COLO829 (cell line): ENCODE measurements around the gene ZNF587B.
"Not testable (repeated sequence)": the region's sequence is repeated elsewhere in the genome, so short reads cannot be mapped to it uniquely, and the experiment has no call there.

ENCODE experiments used
- DNase-seq: peaks from one replicate; pipeline ENCODE4 v3.0.0; 2012; ENCODE audit warnings: low spot score

Gene ZNF587B

DNA sequence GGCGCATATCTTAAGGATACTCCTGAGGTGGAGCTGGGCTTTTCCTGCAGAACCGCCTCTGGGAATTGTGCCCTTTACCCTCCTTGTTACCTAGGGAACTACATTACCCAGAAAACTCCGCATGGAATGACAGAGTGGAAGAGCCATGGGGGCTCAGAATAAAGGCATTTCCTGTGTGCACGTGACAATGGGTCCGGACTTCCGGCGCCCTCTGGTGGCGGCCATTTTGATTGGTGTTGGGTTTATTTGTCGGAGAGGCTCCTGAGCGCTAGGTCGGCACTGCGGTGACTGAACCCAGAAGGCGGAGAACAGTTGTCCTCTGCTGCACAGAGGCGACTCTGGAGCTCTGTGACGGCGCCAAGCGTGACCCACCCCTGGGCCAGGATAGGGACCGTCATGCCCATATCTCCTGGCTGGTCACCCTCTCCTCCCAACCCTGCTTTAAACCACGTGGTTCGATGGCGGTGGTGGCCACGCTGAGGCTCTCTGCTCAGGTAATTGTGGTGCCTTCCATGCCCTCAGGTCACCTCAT is at the start of gene ZNF587B:
ZNF587B (plus strand) TSS at position 229 of the 532 bp plus-strand sequence; CDS start at position 459, 230 bp downstream.
- DNase-seq: no peak

DNA sequence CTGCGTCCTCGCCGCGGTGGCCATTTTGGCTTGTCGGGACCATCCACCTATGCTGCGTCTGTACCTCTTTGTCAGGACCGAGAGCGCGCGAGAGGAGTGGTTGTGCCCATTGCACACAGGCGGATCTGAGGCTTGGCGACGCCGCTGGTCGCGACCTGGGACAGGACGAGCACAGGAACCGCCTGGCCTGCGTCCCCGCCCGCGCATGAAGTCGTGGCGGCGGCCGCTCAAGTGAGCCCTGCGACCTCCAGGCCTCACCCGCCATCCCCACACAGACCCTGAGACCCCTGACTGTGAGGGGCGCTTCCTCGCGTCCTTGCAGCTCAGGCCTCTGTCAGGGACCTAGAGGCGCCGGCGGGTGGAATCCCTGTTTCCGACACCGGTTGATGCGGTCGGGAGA is 43.8 kb upstream of the ZNF587B start:
- no peak for DNase-seq

DNA sequence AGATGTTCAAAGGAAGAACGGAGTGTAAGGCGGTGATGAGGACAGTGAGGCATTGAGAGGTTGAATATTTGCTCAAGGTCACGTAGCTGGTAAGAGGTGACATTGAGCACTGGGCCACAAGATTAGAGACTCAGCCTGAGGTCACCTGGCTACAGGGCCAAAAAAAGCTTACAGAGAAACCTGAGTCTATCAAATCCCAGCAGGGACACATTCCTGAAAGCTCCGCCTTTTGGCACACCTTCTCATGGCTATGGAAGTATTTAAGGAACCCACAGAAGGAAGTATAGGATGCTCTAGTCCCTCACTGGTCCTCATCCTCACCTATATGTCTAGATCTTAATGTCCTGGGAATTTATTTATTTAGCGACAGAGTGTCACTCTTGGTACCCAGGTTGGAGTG is 43.2 kb upstream of the ZNF587B start:
- DNase-seq: no peak

DNA sequence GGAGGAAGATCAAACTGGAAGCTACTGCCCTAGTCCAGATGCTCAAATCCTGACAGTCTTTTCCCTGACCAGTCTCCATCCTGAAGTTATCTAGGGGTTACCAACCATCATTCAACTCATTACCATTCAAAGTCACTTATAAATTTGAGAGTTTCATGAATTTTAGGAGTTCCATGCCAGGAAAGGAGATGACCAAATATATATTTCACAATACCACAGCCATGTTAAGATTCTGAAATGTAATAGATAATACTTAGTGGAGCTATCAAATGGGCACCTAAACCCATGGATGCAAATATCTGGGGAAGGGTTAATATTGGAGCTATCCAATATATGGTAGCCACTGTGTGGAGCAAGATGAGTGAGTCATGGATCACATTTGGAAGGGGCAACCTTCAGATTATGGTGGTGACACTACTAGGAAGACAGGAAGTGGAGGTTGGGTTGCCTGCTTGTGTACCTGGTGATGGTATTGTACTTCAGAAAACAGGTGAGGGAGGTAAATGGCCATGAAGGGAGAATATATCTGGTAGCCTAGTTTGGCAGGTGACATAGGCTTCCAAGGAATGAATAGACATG is 41.9 kb upstream of the ZNF587B start:
- no peak for DNase-seq

DNA sequence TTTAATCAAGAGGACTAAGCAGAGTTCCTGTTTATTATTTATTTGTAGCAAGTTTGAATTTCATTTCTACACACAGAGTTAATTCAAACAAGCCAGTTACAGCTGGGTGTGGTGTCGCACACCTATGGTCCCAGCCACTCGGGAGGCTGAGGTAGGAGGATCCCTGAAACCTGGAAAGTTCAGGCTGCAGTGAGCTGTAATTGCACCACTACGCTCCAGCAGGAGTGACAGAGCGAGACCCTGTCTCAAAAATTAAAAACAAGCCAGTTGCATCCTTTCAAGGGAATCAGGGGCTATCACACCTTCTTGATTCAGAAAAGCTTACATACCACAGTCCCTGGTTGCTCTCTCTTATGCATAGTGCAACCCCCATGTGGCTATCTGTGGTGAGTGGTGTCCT is 40.8 kb upstream of the ZNF587B start:
- no peak for DNase-seq

DNA sequence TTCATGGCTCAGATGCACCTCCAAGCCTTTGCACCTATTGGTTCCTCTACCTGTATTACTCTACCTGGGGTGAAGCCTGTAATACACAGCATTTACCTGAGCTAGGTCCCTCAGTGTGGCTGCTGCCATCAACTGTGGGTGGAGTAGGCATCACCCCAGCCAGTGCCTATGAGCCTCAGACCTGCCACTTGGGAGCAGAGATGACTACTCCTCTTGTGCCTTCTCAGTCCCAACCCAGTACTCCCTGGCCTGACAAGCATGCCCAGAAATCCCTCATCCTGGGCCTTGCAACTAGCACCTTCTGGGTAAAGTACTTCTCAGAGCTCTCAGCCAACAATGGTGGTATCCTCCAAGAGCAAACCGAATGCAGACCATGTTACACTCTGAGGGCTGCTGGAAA is 33.5 kb upstream of the ZNF587B start:
- not testable (repeated sequence) for DNase-seq

DNA sequence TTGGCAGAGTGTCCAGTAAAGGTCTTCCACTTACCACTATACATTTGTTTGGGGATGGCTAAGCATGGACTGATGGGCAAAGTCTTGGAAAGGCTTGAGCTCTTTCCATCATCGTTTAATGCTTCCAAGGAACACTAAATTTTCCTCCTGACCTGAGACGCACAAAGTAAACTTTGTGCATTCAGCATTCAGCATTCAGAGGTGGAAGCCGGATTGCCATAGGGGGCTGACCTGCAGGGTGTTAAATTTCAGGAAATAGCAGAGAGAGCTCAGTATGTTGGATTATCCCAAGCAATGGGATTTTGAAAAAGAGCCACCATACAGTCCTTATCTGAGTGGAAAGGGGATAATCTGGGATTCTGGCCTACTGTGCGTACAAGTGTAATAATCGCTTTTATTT is 29.4 kb upstream of the ZNF587B start:
- no peak for DNase-seq

DNA sequence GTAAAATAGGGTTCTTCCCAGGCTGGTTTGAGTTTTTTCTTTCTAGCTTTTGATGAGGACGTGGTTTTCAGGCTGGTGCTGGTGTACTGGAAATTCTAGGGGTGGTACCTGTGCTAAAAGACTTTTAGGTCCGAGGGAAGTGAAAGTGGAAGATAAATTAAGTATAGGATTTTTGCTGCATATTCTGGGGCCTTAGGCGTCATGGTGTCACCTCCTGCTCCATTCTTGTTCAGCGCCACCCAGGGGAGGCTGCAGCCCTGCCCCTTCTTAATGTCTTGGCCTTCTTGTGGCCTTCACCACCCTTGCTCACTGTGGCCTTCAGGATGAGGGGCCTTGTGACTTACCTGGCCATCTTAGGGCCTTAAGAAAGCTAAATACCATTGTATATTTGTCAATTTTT is 27.8 kb upstream of the ZNF587B start:
- DNase-seq: no peak

DNA sequence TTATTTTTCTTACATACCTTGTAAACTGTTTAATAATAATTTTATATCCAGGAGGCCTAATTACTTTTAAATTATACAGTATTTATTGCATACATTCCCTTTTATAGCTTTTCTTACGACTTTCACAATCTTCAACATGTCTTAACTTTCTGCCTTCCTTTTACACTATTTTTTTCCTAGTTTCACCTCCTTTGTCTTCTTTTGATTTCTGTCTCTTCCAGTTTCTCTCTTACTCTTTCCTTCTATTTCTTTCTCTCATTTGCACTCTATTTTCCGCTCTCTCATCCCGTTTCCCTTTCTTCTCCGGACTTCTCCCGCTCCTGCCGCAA is 26.9 kb upstream of the ZNF587B start:
- DNase-seq: no peak

DNA sequence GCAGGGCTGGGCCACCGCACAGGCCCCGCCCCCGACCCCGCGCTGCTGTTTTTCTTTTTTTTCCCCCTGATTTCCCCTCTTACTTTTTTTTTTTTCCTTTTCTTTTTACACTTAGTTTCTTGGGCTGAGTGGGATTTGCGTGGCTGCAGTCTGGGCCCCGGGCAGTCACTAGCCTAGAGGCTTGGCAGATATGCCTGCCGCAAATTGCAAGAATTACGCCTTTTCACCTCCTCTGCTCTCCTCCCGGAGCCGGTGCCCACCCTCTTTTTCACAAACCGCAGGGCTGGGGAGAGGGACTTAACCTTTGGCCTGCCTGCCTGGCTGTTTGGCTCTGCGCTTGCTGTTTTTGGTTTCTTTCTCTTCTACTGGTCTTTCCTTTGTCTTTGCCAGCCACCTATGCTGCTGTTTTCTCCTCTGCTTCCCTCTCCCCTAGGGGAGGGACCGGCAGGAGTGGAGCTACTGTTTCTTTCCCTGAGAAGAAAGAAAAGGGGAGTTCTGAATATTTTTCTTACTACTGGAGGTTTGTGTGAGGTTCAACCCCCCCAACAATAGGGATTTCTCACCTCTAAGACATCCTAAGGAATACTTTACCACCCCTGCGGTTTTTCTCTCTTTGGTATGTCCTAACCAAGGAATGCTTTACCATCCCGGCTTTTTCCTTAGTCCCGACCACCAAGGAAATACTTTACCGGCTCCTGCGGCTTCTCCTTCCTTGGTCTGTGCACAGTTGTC is 26.3 kb upstream of the ZNF587B start:
- DNase-seq: no peak

DNA sequence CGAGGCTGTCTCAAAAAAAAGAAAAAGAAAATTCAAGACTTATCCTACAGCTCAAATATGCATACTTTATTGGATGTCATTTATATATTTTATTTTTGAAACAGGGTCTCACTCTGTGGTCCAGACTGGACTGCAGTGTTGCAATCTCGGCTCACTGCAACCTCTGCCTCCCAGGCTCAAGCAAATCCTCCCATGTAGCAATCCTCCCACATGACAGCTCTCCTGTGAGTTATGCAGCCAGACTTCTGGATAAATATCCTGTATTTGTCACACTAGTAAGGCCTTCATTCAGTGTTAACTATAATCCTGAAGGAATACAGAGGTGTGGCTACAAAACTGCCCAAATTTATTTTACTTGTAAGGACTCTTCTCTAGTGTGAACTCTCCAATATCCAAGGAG is 22.6 kb upstream of the ZNF587B start:
- DNase-seq: no peak

DNA sequence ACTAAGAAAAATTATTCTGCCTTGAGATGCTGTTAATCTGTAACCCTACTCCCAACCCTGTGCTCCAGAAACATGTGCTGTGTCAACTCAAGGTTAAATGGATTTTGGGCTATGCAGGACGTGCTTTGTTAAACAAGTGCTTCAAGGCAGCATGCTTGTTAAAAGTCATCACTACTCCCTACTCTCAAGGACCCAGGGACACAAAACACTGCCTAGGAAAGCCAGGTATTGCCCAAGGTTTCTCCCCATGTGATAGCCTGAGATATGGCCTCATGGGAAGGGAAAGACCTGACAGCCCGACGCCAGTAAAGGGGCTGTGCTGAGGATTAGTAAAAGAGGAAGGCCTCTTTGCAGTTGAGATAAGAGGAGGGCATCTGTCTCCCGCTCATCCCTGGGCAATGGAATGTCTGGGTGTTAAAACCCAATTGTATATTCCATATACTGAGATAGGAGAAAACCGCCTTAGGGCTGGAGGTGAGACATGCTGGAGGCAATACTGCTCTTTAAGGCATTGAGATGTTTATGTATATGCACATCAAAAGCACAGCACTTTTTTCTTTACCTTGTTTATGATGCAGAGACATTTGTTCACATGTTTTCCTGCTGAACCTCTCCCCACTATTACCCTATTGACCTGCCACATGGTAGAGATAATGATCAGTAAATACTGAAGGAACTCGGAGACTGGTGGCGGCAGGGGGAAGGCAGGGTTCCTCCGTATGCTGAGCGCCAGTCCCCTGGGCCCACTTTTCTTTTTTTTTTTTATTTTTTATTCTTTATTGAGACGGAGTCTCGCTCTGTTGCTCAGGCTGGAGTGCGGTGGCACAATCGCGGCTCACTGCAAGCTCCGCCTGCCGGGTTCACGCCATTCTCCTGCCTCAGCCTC is 19.4 kb upstream of the ZNF587B start:
- DNase-seq: not testable (repeated sequence)

DNA sequence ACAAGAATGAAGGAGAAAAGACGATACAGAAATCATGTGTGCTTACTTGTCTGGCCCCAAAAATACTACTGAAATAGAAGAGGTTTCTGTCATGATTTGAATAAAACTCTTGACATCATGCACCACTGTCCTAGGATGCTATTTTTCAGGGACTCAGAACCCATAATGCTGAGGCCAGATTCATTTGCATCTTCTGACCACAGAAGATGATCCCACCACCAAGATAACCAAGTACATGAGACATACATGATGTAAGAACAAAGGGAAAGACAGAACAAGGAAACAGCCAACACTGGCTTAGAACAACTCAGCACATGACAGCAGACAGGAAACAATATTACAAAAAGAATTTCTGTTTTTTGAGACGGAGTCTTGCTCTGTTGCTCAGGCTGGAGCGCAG is 17.9 kb upstream of the ZNF587B start:
- no peak for DNase-seq

DNA sequence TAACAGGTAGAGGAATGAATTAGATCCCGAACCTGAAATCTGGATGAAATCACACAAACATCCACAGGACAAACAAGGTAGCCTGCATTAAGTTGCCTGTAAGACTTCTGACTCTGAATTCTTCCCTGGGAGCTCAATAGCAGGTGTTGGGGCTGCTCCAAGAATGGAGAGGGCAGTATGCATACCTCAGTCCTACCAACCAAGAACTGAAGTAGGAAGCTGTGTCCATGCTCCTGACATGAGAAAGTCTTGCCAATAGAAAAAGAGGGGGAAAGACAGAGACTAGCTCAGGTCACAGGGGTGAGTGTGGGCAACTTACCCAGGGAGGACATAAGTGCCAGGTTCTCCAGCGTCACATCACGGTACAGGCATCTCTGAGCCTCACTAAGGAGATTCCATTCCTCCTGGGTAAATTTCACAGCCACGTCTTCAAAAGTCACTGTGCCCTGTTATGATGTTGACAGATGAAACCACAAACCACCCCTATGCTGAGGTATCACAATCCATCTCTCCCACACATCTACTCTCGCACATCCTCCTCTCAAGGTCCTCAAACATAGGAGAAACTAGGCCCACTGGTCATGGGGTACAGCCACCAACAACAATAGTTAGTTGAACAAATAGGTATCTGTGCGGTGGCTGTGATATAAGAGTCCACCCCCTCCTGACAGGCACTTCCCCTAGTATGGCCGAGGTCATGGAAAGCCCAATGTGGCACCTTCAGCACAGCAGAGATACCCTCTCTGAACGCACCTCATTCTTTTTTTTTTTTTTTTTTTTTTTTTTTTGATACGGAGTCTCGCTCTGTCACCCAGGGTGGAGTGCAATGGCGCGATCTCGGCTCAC is 16.9 kb upstream of the ZNF587B start:
- DNase-seq: not testable (repeated sequence)

DNA sequence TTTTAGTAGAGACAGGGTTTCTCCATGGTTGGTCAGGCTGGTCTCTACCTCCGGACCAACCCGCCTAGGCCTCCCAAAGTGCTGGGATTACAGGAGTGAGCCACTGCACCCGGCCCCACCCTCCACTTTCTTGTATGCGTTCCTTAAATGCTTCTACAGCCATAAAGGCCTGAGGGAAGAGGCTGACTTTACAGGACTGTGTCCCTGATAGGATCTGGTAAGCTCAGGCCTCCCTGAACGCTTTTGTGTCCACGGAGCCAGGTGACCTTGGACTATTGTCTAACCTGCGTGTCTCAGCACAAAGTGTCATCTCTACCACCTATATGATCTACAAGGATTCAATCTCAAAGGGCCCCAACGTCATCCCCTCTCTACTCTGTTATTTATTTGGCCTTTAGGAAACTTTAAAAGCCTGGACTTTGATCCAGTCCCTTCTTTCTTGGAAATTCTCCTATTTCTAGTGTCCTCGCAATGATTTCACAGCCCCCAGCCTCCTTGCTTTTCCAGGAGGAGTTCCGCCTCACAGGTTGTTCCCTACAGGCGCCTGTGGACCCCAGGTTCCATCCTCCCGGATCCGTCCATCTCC is 16.1 kb upstream of the ZNF587B start:
- no peak for DNase-seq

DNA sequence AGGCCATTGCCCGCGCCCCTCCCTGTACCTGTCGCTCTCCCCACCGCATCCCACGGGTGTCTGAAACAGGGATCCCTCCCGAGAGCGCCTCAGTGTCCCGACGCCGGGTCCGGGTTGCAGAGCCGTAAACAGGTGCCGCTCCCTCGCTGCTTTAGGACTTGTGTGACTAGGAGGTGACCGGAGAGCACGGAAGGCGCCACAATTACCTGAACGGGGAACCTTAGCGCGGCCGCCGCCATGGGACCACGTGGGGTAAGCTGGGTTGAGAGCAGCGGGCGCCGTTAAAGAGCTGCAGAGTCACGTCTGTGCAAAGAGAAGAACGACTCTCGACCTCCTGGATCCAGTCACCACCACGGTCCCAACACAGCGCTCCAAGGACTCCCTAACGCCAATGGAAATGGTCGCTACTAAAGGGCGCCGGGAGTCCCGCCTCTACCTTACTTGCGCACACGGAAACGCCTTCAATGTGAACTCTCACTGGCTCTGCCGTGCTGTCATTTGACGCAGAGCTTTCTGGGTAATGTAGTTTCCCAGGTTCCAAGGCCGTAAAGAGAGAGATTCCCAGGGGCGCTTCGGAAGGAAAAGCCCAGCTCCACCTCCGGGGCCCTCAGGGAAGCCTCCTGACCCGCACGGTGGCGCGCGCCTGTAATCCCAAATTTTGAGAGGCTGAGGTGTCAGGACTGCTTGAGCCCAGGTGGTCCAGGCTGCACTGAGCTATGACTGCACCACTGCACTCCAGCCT is 15.4 kb upstream of the ZNF587B start, which contains the start of gene ZNF552:
ZNF552 (minus strand) TSS at position 409 of the 742 bp plus-strand sequence; CDS start at position 239, 170 bp downstream.
- DNase-seq: peak; percentile 74

DNA sequence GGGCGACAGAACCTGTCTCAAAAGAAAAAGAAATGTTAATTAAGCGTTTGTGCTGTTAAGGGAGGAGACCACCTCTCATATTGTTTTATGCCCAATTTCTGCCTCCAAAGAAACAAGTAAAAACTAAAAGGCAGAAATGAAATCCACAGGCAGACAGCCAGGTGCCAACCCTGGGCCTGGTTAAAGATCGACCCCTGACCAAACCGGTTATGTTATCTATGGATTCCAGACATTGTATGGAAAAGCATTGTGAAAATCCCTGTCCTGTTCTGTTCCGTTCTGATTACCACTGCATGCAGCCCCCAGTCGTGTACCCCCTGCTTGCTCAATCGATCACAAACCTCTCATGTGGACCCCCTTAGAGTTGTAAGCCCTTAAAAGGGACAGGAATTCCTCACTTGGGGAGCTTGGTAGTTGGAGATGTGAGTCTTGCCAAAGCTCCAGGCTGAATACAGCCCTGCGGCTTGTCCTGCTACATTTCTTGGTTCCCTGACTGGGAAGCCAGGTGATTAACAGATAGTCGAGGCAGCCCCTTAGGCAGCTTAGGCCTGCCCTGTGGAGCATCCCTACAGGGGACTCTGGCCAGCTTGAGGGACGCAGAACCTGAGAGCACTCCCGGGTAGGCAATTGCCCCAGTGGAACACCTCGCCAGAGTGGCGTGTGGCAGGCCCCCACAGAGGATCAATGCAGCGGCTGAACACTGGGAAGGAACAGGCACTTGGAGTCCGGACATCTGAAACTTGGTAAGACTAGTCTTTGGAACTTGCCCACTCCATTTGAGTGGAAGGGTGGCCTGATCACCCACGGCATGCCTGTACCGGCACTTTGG is 14.6 kb upstream of the ZNF587B start:
- no peak for DNase-seq

DNA sequence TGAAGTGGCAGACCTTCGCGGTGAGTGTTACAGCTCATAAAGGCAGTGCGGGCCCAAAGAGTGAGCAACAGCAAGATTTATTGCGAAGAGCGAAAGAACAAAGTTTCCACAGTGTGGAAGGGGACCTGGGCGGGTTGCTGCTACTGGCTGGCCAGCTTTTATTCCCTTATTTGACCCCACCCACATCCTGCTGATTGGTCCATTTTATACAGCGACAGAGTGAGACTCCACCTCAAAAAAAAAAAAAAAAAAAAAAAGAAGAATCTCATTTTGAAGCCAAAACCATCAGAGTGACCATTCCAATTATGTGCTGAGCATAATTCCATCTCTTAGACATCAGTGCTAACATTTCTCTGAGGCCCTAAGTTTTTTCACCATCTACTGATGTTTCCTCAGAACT is 13.4 kb upstream of the ZNF587B start:
- DNase-seq: no peak

DNA sequence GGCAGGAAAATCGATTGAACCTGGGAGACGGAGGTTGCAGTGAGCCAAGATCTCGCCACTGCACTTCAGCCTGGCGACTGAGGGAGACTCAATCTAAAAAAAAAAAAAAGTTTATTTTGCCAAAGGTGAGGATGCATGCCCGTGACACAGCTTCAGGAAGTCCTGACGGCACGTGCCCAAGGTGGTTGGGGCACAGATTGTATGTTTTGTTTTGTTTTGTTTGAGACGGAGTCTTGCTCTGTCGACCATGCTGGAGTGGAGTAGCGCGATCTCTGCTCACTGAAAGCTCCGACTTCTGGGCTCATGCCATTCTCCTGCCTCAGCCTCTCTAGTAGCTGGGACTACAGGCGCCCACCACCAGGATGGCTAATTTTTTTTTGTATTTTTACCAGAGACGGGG is 12.1 kb upstream of the ZNF587B start:
- DNase-seq: no peak

DNA sequence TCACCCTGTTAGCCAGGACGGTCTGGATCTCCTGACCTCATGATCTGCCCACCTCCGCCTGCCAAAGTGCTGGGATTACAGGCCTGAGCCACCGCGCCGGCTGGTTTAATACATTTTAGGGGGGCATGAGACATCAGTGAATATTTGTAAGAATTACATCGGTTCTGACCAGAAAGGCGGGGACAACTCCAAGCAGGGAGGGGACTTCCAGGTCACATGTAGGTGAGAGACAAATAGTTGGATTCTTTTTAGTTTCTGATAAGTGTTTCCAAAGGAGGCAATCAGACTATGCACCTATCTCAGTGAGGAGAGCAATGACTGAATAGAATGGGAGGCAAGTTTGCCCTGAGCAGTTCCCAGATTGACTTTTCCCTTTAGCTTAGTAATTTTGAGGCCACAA is 11.7 kb upstream of the ZNF587B start:
- DNase-seq: no peak
